GM12865 (cell line): ENCODE results near the gene AHDC1.
A peak's percentile ranks its signal among the peaks of the same experiment; 100 is the strongest.

ENCODE experiments used
- DNase-seq: peaks from one replicate; pipeline ENCODE4 v3.0.0; 2010; ENCODE audit warnings: low read depth
- H3K4me3 ChIP-seq: 2 replicates; pipeline ENCODE4 v1.5.1; 2011; ENCODE audit warnings: mild to moderate bottlenecking, low read depth, low read length, control low read depth
- TF ChIP-seq, protein P1 (sequence below): IDR thresholded peaks from 2 replicates; pipeline ENCODE4 v1.5.1; 2011; ENCODE audit warnings: low read length, control low read depth, low read depth, inconsistent platforms; ENCODE audit not compliant: insufficient read depth; ENCODE audit errors: missing control alignments

The AHDC1 gene

DNA sequence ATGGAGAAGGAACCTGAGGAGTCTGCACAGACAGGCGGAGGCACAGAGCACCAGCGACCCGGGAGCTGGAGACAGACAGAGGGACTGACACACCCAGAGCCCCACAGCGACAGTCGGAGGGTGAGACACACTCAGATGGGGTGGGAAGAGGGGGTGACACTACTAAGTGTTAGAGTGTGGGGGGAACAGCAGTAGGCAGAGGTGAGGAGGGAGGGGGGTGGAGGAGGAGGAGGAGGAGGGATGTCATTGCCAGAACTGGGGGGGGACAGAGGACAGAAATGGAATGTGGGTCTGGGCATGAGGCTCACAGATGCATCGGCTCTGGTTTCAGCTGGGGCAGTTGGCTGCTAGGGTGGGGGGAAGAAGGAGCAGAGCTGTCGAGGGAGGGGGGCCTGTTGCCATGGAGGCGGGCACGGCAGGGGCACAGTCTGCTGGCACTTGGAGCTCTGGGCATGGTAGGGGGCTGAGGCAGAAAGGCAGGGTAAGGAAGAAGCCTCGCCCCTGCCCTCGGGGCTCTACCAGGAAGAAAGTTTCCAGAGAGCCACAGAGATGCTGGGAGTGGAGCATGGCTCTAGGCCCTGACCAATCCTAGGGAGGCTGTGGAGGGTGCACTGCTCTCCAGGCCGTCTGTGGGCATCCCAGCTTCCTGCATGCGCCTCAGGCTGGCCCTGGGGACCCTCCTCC, 37.3 kb downstream of the AHDC1 start:
- H3K4me3 ChIP-seq, result no peak overlapping the region
- no peak for DNase-seq
- TF ChIP-seq, protein P1, sequence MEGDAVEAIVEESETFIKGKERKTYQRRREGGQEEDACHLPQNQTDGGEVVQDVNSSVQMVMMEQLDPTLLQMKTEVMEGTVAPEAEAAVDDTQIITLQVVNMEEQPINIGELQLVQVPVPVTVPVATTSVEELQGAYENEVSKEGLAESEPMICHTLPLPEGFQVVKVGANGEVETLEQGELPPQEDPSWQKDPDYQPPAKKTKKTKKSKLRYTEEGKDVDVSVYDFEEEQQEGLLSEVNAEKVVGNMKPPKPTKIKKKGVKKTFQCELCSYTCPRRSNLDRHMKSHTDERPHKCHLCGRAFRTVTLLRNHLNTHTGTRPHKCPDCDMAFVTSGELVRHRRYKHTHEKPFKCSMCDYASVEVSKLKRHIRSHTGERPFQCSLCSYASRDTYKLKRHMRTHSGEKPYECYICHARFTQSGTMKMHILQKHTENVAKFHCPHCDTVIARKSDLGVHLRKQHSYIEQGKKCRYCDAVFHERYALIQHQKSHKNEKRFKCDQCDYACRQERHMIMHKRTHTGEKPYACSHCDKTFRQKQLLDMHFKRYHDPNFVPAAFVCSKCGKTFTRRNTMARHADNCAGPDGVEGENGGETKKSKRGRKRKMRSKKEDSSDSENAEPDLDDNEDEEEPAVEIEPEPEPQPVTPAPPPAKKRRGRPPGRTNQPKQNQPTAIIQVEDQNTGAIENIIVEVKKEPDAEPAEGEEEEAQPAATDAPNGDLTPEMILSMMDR, result no peak

DNA sequence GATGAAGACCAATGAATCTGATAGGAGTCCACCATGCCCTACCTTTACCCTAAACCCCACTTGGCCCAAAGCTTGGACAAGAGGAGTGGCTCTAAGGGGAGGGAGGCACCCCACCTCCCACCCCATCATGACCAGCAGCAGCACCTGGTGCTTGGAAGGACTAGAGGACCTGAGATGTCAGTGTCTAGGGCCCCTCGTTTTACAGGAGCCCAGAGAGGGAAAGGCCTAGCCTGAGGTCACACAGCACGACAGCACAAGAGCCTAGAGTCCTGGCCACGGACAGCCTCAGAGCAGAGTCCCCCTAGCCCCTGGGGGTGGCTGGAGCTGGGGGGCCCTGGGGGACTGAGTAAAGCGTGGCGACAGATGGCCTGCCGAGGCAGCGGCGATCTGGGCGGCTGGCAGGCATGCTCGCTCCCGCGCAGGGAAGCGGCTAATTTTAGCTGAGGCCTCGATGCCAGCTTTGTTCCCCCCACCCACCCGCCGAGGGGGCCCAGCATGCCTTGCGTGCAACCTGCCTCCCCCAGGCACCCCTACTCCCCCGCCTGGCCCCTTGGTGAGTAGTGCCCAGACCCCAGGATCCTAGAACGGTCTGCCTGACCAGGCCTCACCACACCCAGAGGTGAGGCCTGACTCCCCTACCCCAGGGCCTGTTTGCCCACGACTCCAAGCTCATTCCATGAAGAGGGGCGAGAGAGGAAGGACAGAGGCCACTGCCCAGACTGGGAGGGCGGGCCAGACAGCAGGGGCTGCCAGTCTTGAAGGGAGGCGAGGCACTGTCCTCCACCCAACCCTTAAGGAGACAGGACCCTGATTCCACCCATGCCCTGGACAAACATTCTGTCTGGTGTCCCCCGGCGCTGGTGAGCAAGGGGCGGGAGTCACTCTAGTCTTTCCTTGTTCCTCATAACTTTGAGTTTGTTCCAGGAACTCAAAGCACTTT, 39.0 kb downstream of the AHDC1 start:
- TF ChIP-seq, protein P1, result no peak
- DNase-seq, result no peak
- H3K4me3 ChIP-seq, result no peak overlapping the region

DNA sequence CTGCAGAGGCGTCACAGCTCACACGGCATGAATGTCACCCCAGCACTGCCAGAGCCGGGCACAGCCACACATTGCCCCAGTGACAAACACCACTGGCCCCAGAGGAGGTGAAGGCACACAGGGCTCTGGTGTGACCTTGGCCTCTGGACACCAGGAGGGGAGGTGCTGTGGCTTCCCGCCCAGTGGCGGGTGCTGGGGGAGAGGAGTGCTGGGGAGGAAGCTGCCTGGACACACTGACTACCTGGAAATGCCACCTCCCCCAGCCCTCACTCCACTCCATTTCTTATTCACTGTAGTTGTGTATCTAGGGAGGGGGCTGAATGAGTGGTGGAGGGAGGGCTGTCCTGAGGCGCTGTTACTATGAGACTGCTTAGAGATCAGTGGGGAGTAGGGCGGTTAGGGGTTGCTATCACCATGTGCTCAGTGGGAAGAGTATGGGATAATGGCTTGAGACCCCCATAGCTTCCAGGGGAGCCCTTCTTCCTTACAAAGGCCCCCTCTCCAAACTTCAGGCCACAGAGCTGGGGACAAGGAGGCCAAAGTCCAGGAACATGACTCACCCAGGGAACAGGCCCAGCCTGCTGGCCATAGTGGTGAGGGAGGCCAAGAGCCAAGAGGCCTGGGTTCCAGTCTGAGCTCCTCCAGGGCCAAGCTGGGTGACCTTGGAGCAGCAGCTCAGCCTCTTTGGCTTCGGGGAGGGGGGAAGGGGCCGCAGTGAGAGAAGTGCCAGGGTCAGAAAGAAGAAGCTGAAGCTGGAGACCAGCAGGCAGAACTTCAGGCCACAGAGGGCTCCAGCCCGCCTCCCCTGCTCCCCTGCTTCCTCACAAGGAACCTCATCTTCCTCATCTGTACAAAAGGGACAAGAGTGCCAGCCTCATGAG, 40.1 kb downstream of the AHDC1 start:
- DNase-seq, result no peak
- no peak overlapping the region for H3K4me3 ChIP-seq
- TF ChIP-seq, protein P1, result no peak

GRCh38 chr1:27563341-27563590, 40.7 kb downstream of the AHDC1 start:
- TF ChIP-seq, protein P1, result no peak
- no peak for DNase-seq

DNA sequence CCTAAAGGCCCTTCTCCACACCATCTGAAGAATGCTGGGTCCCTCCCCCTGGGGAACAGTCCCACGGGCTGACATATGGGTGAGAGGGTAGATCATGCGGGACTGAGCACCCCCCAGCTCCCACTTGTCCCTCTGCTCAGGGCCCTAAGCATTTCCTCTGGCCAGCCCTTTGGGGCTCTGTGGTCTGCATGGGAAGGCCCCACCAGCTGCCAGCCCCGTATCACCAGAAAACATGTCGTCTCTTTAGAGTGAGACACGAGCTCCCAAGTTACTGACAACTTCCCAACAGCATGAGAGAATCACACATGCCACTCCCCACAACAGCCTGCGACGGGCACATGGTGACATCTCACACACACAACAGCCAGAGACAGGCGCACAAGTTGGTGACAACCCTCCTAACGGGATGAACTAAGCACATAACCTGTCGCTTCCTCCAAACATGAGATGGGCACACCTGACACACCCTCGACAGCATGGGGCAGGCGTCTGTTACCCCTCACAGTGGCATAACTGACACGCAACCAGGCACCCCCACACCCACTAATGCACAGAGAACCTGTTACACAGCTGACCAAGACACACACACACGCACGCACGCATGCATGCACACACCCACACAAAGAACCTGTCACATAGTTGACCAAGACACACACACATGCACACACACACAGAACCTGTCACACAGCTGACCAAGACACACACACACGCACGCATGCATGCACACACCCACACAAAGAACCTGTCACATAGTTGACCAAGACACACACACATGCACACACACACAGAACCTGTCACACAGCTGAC, 41.2 kb downstream of the AHDC1 start:
- peak; percentile 17 for DNase-seq
- TF ChIP-seq, protein P1, result no peak
- H3K4me3 ChIP-seq, result no peak overlapping the region

More at GRCh38 chr1:27563341-27563590, 40.7 kb downstream of the AHDC1 start:
- no peak overlapping the region for H3K4me3 ChIP-seq

DNA sequence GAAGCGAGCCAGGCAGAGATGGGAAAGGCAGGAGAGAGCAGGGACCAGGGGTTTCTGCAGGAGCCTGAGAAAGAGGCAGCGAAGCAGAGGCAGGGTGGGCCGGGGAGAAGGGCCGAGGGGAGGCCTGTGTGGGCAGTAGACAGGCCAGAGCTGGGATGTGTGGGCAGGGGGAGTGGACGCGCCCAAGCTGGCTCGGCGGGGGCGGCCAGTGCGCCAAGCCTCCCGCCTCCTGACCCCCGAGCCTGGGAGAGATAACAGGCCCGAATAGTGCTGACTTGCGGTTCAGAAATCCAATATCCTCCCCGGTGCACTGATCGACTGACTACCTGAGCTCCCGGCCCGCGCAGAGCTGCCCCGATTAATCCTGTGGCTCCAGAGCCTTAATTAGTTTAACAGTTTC, 41.9 kb downstream of the AHDC1 start:
- TF ChIP-seq, protein P1, result no peak

More for the DNA sequence above, 41.9 kb downstream of the AHDC1 start:
- H3K4me3 ChIP-seq, result no peak overlapping the region
- DNase-seq, result no peak
